ENCODE measurements around the gene PRPF31. TPM values are rescaled to one million over a fixed set of nuclear protein-coding genes. Genes with fewer than 3 reads are reported as not detected.

Gene PRPF31
- total RNA-seq, 1 donor, result 27.8 TPM

DNA sequence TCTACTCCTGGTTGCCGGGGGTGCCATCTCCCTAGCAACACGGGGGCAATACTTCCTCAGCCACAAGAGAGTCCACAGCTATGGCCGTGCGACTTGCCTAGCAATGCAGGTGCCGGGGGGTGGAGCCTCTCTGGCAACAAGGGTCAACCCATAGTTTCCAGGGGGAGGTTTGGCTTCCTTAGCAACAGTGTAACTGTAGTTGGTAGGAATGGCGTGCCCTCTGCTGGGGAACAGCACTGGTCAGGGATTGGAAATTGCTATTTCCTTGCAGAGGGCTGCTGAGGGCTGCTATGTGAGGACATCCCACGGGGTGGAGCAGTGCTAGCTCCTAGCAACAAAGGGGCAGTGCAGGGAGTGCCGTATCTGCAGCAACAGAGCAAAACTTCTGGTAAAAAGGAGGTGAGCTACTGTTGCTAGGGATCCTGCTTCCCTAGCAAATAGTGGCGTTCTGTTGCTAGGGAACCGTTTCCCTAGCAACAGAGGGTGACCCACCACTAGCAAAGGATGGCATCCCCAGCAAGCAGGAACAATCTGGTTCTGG is 64.4 kb downstream of the PRPF31 start:
- H3K4me1 ChIP-seq (ENCODE audit: insufficient read depth, low read length), result no peaks in the 10 kb centered on the region
- H3K4me3 ChIP-seq (ENCODE audit: low read length), result no peak overlapping the region
- no peaks in the 10 kb centered on the region for H3K27me3 ChIP-seq (ENCODE audit: insufficient read depth, low read length)
- no peaks in the 10 kb centered on the region for H3K9me3 ChIP-seq (ENCODE audit: low read depth, low read length)

DNA sequence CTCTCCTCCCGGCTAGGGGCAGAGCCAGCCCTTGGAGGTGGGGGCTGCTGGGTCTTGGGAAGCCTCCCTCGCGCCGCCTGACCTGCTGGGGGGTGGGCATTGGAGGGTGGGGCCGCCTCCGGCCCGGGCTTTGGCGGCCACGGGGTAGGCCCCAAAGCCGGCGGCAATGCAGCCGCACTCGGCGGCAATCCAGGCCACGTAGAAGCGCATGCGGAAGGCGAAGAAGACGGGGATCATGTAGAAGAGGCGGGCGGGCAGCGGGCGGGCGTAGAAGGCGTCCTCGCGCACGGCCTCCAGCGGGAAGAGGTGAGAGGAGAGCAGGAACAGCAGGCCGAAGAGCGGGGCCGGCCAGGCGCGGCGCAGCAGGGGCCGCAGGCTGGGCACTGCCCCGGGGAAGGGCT is 65.1 kb downstream of the PRPF31 start:
- Histone ChIP-seq H3K27me3 (ENCODE audit: insufficient read depth, low read length) (no peaks in the 10 kb centered on the region), H3K4me1 (ENCODE audit: insufficient read depth, low read length) (no peaks in the 10 kb centered on the region), H3K9me3 (ENCODE audit: low read depth, low read length) (no peaks in the 10 kb centered on the region), H3K4me3 (ENCODE audit: low read length) (no peak overlapping the region)

Other genes starting within 250 kb of the PRPF31 start
- gene MYADM, start 247.9 kb upstream of the PRPF31 start, total RNA-seq, result 51.9 TPM
- 0.10 TPM for gene PRKCG, start 233.6 kb upstream of the PRPF31 start, total RNA-seq
- gene CACNG7, start 206.5 kb upstream of the PRPF31 start, total RNA-seq, result not detected
- not detected for gene CACNG8, start 152.8 kb upstream of the PRPF31 start, total RNA-seq
- gene CACNG6, start 124.1 kb upstream of the PRPF31 start, total RNA-seq, result not detected
- 12.4 TPM for gene VSTM1, start 51.9 kb upstream of the PRPF31 start, total RNA-seq
- 0.21 TPM for gene TARM1, start 34.4 kb upstream of the PRPF31 start, total RNA-seq
- gene OSCAR, start 15.0 kb upstream of the PRPF31 start, total RNA-seq, result 8.7 TPM
- 6.9 TPM for gene NDUFA3, start 12.9 kb upstream of the PRPF31 start, total RNA-seq
- 5.7 TPM for gene TFPT, start 97 bp upstream of the PRPF31 start, total RNA-seq
- 8.1 TPM for gene CNOT3, start 22.0 kb downstream of the PRPF31 start, total RNA-seq
- gene LENG1, start 44.0 kb downstream of the PRPF31 start, total RNA-seq, result 11.9 TPM
- gene TMC4, start 57.4 kb downstream of the PRPF31 start, total RNA-seq, result 0.31 TPM
- gene MBOAT7, start 73.8 kb downstream of the PRPF31 start, total RNA-seq, result 30.3 TPM
- gene TSEN34, start 75.6 kb downstream of the PRPF31 start, total RNA-seq, result 15.5 TPM
- gene RPS9, start 85.1 kb downstream of the PRPF31 start, total RNA-seq, result 2,589 TPM
- 51.4 TPM for gene LILRB3, start 107.3 kb downstream of the PRPF31 start, total RNA-seq
- gene LILRA6, start 127.0 kb downstream of the PRPF31 start, total RNA-seq, result 16.9 TPM
- 0.10 TPM for gene LILRB5, start 141.5 kb downstream of the PRPF31 start, total RNA-seq
- gene LILRB2, start 165.4 kb downstream of the PRPF31 start, total RNA-seq, result 27.3 TPM
- 191 TPM for gene LILRA5, start 197.4 kb downstream of the PRPF31 start, total RNA-seq
- gene LILRA4, start 223.4 kb downstream of the PRPF31 start, total RNA-seq, result 4.0 TPM
- gene LAIR1, start 249.2 kb downstream of the PRPF31 start, total RNA-seq, result 40.7 TPM

Measured in mononuclear cell (primary cell).